ENCODE results near the gene TTC34.

TTC34 gene

DNA sequence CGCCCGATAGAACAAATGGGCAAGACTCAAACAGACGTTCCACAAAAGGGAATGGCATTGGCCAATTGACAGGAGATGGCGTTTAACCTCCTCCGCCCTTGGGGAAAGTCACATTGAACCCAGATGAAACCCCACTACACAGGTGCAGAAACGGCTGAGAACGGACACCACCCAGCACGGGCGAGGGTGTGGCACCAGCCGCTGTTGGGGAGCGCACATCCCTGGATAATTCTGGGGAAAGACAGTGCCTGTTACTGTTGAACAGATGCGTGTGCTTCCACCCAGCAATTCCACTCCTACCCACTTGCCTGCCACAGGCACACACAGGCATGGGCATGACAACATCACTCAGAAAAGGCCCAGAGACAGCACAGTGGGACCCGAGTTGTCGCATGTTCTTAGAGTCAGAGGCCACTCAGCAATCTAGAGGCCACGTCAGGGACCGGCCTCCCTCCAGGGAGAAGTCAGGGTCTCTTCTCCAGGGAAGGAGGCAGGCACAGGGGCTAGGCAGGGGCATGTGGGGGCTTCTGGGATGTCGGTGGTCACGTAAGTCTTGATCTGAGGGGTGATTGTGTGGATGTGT lies 199.7 kb downstream of the TTC34 start:
- no peak for FAIRE-seq
- DNase-seq (ENCODE audit: insufficient read length, low spot score): no peak
- no peak for TF ChIP-seq TAF1 (IDR thresholded peaks at IDR 0.05; ENCODE audit: low read depth, low read length)

DNA sequence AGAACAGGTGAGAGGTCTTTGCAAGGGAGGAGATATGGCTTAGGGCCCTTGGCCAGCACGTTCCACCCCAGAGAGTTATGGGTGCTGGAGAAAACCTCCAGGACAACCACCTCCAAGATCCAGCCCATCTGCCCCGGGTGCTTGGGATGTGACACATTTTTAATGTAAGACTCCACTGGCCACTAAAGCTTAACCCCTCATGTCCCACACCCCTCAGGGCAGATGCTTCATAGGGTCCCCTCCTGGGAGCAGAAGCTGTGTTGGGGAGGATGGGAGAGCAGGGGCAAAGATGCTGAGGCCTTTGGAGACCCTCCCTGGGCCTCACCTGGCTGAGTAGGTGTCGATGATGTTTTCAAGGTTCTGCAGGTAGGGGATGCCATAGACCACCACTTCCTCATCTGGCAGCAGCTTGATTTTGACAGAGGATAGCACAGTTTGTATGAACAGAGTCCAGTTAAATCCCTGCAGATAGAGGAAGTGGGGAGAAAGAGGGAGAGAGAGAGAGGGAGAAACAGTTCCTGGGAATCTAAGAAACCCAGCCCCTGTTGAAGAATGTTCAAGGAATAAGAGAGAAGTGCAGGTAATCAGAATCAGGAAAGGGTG lies 203.1 kb downstream of the TTC34 start:
- FAIRE-seq: no peak
- TF ChIP-seq TAF1 (IDR thresholded peaks at IDR 0.05; ENCODE audit: low read depth, low read length) (no peak), POLR2AphosphoS5 (IDR thresholded peaks at IDR 0.05; ENCODE audit: low read depth, low read length) (no peak)

DNA sequence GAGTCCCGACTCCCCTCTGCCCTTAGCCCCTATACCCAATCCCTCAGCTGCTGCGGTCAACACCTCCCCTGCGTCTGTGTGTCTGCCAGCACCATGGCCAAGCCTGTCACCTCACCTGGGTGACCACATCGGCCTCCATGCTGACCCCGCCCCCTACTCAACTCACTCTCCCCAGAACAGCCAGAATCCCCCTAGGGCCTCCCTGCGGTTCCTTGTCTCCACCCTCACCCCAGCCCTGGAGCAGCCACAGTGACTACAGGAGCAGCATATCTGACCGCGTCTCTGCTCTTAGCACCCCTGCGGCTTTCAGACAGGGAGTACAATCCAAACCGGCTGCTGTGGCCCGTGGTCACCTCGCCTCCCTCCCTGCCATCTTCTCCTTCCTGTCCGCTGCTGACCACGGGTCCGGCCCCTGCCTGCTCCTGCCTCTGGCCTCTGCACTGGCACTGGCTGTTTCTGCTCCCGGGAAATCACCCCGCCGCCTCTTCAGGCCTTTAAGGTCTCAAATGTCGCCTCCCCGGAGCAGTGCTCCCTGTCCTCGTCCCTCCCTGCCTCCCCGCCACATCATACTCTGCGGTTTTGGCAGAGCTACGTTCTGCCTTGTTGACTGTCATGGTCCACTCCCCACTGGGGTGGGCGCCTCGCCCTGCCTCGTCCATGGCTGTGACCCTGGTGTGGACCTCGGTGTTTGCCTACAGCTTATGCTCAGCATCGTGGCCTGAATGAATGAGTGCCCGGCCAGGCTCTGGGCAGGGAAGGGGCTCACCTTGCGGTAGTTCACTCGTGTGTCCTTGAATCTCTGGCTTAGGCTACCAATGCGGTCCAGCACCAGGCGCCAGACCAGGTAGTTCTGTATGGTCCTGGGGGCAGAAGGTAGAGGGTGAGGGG lies 203.8 kb downstream of the TTC34 start:
- DNase-seq (ENCODE audit: insufficient read length, low spot score): no peak
- TF ChIP-seq PAX5 (IDR thresholded peaks at IDR 0.05; ENCODE audit: insufficient read depth, low read length, severe bottlenecking) (no peak), TAF1 (IDR thresholded peaks at IDR 0.05; ENCODE audit: low read depth, low read length) (no peak), POLR2A (IDR thresholded peaks at IDR 0.05; ENCODE audit: low read depth, low read length) (no peak), SPI1 (IDR thresholded peaks at IDR 0.05; ENCODE audit: low read depth, low read length) (no peak), POU2F2 (IDR thresholded peaks at IDR 0.05; ENCODE audit: low read depth, low read length) (no peak), POLR2AphosphoS5 (IDR thresholded peaks at IDR 0.05; ENCODE audit: low read depth, low read length) (no peak)
- no peak for FAIRE-seq

More for the DNA sequence above, 203.1 kb downstream of the TTC34 start:
- DNase-seq (ENCODE audit: insufficient read length, low spot score): peak; percentile 5

DNA sequence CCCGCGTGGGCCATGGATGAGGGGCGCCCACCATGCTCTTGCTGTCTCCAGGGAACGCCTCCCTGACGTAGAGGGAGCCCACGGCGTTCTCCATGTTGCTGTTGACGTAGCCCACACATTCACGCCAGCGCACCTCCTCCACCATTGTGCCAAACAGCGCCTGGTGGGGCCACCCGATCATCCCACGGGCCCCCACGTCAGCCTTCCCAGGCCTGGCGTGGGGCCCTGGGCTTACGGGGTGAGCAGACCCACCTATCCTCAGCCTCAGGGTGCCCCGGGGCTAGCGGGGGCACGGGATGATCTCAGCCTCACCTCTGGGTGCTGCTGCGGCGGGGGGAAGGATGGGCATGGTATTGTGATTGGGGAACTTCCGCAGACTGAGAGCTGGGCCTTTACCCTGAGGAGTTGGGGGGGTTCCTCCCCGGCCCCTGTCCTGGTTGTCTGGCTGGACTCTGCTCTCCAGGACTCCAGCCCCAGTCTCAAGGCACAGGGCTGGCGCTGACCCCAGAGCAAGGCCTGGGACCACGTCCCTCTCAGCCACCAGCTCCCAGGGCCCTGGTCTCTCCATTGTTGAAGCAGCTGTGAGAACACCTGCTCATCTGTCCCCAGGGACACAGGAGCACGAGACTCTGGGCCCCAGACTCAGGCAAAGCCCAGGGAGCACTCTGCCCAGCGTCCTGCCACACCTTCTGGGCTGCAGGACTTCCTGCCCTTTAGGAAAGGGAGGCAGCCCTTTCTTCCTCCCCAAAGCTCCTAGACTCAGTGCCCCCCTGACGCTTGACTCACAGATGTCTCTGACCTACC lies 204.8 kb downstream of the TTC34 start:
- DNase-seq (ENCODE audit: insufficient read length, low spot score) (peak; percentile 10), FAIRE-seq (no peak)
- no peak for TF ChIP-seq TAF1 (IDR thresholded peaks at IDR 0.05; ENCODE audit: low read depth, low read length)
- no peak for TF ChIP-seq POLR2A (IDR thresholded peaks at IDR 0.05; ENCODE audit: low read depth, low read length)
- TF ChIP-seq SPI1 (IDR thresholded peaks at IDR 0.05; ENCODE audit: low read depth, low read length): no peak
- no peak for TF ChIP-seq POLR2AphosphoS5 (IDR thresholded peaks at IDR 0.05; ENCODE audit: low read depth, low read length)

DNA sequence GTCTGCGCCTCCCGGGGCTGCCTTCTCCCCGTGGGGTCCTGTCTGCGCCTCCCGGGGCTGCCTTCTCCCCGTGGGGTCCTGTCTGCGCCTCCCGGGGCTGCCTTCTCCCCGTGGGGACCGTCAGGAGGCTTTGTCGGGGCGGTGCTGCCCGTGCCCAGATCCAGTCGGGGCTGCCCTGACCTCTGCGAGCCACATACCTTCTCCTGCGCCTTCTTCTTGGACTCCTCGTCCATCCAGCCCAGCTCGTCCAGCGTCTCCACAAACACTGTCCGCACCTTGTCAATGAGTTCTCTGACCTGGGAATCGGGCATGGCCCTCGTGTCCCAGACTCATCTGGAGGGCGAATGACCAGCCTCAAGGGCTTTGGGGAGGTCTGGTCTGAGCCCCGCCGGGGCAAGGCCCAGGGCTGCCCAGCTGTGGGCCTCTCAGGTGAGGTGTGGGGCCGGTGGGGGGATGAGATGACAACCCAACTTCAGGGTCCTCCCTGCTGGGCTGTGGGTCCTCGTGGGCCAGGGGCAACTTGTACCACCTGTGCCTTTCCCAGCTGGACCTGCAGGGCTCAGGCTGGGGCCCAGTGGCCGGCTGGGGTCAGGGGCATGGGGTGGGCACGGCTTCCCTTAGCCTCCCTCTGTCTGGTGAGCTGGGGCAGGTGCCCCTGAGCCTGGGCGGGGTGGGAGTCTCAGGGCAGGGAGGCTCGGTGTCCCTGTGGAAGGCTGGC lies 205.5 kb downstream of the TTC34 start:
- no peak for FAIRE-seq
- no peak for DNase-seq (ENCODE audit: insufficient read length, low spot score)
- TF ChIP-seq PAX5 (IDR thresholded peaks at IDR 0.05; ENCODE audit: insufficient read depth, low read length, severe bottlenecking): no peak
- TF ChIP-seq POLR2A (IDR thresholded peaks at IDR 0.05; ENCODE audit: low read depth, low read length): no peak
- no peak for TF ChIP-seq SPI1 (IDR thresholded peaks at IDR 0.05; ENCODE audit: low read depth, low read length)
- no peak for TF ChIP-seq TAF1 (IDR thresholded peaks at IDR 0.05; ENCODE audit: low read depth, low read length)
- no peak for TF ChIP-seq POLR2AphosphoS5 (IDR thresholded peaks at IDR 0.05; ENCODE audit: low read depth, low read length)

DNA sequence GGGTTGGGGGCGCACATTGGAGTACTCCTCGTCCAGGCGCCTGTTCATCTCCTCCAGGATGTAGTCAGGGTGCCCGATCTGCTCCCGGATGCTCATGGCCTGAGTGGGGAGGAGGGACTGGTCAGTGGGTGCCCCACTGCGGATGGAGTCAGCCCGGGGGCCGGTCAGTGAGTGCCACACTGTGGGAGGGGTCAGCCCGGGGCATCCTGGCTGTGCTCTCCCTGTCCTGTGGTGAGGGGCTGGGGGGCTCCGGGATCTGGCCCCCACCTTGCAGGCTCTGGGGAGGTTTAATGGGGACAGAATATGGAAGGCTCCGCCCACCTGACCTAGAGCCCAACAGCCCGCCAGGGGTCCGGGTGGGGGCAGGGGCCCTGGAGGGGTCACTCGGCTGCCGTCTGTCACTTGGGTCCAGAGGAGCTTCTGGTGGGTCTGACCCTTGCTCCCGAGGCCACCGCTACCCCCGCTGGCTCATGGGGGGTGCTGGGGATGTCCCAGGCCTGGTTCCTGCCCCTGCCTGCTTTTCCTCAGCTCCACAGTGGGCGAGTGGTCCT lies 206.2 kb downstream of the TTC34 start:
- TF ChIP-seq TAF1 (IDR thresholded peaks at IDR 0.05; ENCODE audit: low read depth, low read length): no peak
- no peak for TF ChIP-seq PAX5 (IDR thresholded peaks at IDR 0.05; ENCODE audit: insufficient read depth, low read length, severe bottlenecking)
- no peak for TF ChIP-seq SPI1 (IDR thresholded peaks at IDR 0.05; ENCODE audit: low read depth, low read length)
- no peak for TF ChIP-seq POLR2AphosphoS5 (IDR thresholded peaks at IDR 0.05; ENCODE audit: low read depth, low read length)
- no peak for TF ChIP-seq POLR2A (IDR thresholded peaks at IDR 0.05; ENCODE audit: low read depth, low read length)
- TF ChIP-seq POU2F2 (IDR thresholded peaks at IDR 0.05; ENCODE audit: low read depth, low read length): no peak
- DNase-seq (ENCODE audit: insufficient read length, low spot score) (no peak), FAIRE-seq (no peak)

DNA sequence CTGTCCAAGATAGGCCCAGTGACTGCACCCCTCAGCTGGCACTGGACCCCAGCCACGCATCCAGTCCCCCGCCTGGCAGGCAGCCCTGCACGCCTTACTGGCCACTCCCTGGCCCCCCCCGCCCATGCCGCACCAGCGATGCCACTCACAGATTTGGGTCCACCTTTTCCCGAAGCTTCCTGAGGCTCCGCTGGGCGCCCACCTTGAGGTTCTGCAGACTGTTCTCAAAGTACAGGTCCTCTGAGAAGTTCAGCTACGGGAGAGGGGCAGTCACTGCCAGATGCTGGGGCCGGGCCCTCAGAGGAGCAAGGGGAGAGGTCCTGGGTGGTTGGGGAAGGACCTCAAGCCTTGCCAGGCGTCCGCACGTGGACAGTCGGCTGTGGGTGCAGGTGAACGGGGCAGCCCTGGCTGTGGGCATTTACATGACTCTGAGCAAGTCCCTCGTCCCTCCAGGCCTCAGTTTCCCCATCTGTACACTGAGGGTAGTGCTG lies 206.8 kb downstream of the TTC34 start:
- no peak for DNase-seq (ENCODE audit: insufficient read length, low spot score)
- TF ChIP-seq POLR2A (IDR thresholded peaks at IDR 0.05; ENCODE audit: low read depth, low read length) (no peak), TAF1 (IDR thresholded peaks at IDR 0.05; ENCODE audit: low read depth, low read length) (no peak), SPI1 (IDR thresholded peaks at IDR 0.05; ENCODE audit: low read depth, low read length) (no peak), PAX5 (IDR thresholded peaks at IDR 0.05; ENCODE audit: insufficient read depth, low read length, severe bottlenecking) (no peak), POU2F2 (IDR thresholded peaks at IDR 0.05; ENCODE audit: low read depth, low read length) (no peak)
- FAIRE-seq: no peak

DNA sequence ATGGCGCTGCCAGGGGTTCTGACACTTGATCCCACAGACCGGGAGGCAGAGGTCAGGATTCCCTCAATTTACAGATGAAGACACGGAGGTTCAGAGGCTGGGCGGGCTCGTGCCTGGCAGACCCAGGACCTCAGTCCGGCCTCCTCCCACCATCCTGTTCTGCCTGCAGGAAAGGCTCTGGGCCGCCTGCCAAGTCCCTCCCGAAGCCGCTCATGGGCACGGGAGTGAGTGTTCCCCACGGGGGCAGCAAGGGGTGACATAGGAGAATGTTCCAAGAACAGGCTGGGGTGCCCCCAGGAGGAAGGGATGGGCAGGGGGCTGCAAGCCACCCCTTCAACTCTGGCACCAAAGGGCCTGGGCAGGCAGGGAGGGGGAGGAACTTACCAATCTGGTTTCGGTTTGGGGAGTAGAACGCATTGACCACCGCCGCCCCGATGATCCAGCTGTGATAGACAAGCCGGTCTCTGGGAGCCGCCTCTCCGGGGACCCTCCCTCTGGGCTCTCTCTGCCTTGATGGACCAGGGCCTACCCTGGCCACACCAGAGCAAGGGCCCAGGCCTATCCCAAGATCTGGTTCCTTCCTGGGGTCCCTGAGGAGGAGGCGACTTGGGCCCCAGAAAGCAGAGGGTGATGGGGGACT lies 207.4 kb downstream of the TTC34 start:
- no peak for FAIRE-seq
- TF ChIP-seq TAF1 (IDR thresholded peaks at IDR 0.05; ENCODE audit: low read depth, low read length): no peak
- no peak for TF ChIP-seq PAX5 (IDR thresholded peaks at IDR 0.05; ENCODE audit: insufficient read depth, low read length, severe bottlenecking)
- no peak for TF ChIP-seq POLR2AphosphoS5 (IDR thresholded peaks at IDR 0.05; ENCODE audit: low read depth, low read length)
- peak; percentile 11 for DNase-seq (ENCODE audit: insufficient read length, low spot score)
